ENCODE measurements around the gene C17orf67.
A peak's percentile ranks its signal among the peaks of the same experiment; 100 is the strongest.

The C17orf67 gene

GRCh38 chr17:56804454-56804853 is 29.3 kb downstream of the C17orf67 start:
- no peak for DNase-seq

- no peak for DNase-seq
Observed at GRCh38 chr17:56803071-56803470, 30.6 kb downstream of the C17orf67 start.

GRCh38 chr17:56801459-56802178 is 32.1 kb downstream of the C17orf67 start:
- no peak for DNase-seq

GRCh38 chr17:56798916-56799315 is 34.8 kb downstream of the C17orf67 start:
- DNase-seq: no peak

- DNase-seq: no peak
Observed at GRCh38 chr17:56796536-56796935, 37.2 kb downstream of the C17orf67 start.

- no peak for DNase-seq
Observed at GRCh38 chr17:56795221-56795865, 38.4 kb downstream of the C17orf67 start.

GRCh38 chr17:56793957-56794356 is 39.8 kb downstream of the C17orf67 start:
- no peak for DNase-seq

- no peak for DNase-seq
Observed at GRCh38 chr17:56793531-56793930, 40.2 kb downstream of the C17orf67 start.

GRCh38 chr17:56792267-56792666 is 41.5 kb downstream of the C17orf67 start:
- DNase-seq: no peak

GRCh38 chr17:56786989-56787482 is 46.7 kb downstream of the C17orf67 start:
- peak; percentile 81 for DNase-seq

- no peak for DNase-seq
Observed at GRCh38 chr17:56785997-56786680, 47.6 kb downstream of the C17orf67 start.

GRCh38 chr17:56785405-56785804 is 48.3 kb downstream of the C17orf67 start:
- DNase-seq: no peak

GRCh38 chr17:56782338-56782737 is 51.4 kb downstream of the C17orf67 start:
- DNase-seq: no peak

- DNase-seq: no peak
Observed at GRCh38 chr17:56781906-56782305, 51.8 kb downstream of the C17orf67 start.

- DNase-seq: peak; percentile 95
Observed at GRCh38 chr17:56779898-56780777, 53.6 kb downstream of the C17orf67 start.

- no peak for DNase-seq
Observed at GRCh38 chr17:56779322-56779721, 54.4 kb downstream of the C17orf67 start.

GRCh38 chr17:56778898-56779297 is 54.8 kb downstream of the C17orf67 start:
- no peak for DNase-seq

- no peak for DNase-seq
Observed at GRCh38 chr17:56777859-56778258, 55.9 kb downstream of the C17orf67 start.

- no peak for DNase-seq
Observed at GRCh38 chr17:56774650-56775049, 59.1 kb downstream of the C17orf67 start.

- no peak for DNase-seq
Observed at GRCh38 chr17:56773124-56773523, 60.6 kb downstream of the C17orf67 start.

GRCh38 chr17:56772442-56772841 is 61.3 kb downstream of the C17orf67 start:
- no peak for DNase-seq

GRCh38 chr17:56771975-56772374 is 61.7 kb downstream of the C17orf67 start:
- no peak for DNase-seq

GRCh38 chr17:56771563-56771962 is 62.2 kb downstream of the C17orf67 start:
- no peak for DNase-seq
